GM23338 (cell line): ENCODE data around the gene FAM228B. TPM values are rescaled to one million over a fixed set of nuclear protein-coding genes. Genes with fewer than 3 reads are reported as not detected.

Source experiments
- ATAC-seq: fragments of 200-7000 bp; cut with Tn5 transposase; 3 replicates; pipeline ENCODE4 v1.9.1; 2020
- DNase-seq: peaks from one replicate; pipeline ENCODE4 v3.0.0-alpha.2; 2015; ENCODE audit warnings: low spot score
- H2AFZ ChIP-seq: fragments of 200-600 bp; sonication (generic); 2 replicates; pipeline ENCODE4 v1.8.0; 2016; ENCODE audit warnings: antibody characterized with exemption, mild to moderate bottlenecking, moderate library complexity
- H3F3A ChIP-seq: fragments of 200-600 bp; sonication (generic); replicated peaks from 2 replicates; pipeline ENCODE4 v1.8.0; 2017; ENCODE audit warnings: antibody characterized with exemption, mixed run types, low read depth
- H3K27ac ChIP-seq: fragments of 200-600 bp; sonication (generic); 2 replicates; pipeline ENCODE4 v1.6.1; 2016; ENCODE audit warnings: low read depth
- H3K27me3 ChIP-seq: fragments of 200-600 bp; sonication (generic); 2 replicates; pipeline ENCODE4 v1.8.0; 2016; ENCODE audit warnings: mild to moderate bottlenecking, mixed run types, moderate library complexity; ENCODE audit not compliant: insufficient read depth
- H3K36me3 ChIP-seq: fragments of 200-600 bp; sonication (generic); 2 replicates; pipeline ENCODE4 v1.8.0; 2016; ENCODE audit warnings: mild to moderate bottlenecking; ENCODE audit not compliant: insufficient read depth
- H3K4me1 ChIP-seq: fragments of 200-600 bp; sonication (generic); 2 replicates; pipeline ENCODE4 v1.8.0; 2016; ENCODE audit warnings: mild to moderate bottlenecking, moderate library complexity; ENCODE audit not compliant: insufficient read depth
- H3K4me2 ChIP-seq: fragments of 200-600 bp; sonication (generic); 2 replicates; pipeline ENCODE4 v1.7.1; 2017; ENCODE audit warnings: mixed run types
- H3K4me3 ChIP-seq: fragments of 200-600 bp; sonication (generic); 2 replicates; pipeline ENCODE4 v1.6.1; 2016; ENCODE audit warnings: mixed run types
- H3K79me2 ChIP-seq: fragments of 200-600 bp; sonication (generic); replicated peaks from 2 replicates; pipeline ENCODE4 v1.8.0; 2017; ENCODE audit warnings: mild to moderate bottlenecking; ENCODE audit not compliant: insufficient read depth
- H3K9me2 ChIP-seq: fragments of 200-600 bp; sonication (generic); 2 replicates; pipeline ENCODE4 v1.8.0; 2017; ENCODE audit not compliant: insufficient read depth
- H4K20me1 ChIP-seq: fragments of 200-600 bp; sonication (generic); replicated peaks from 2 replicates; pipeline ENCODE4 v1.8.0; 2017; ENCODE audit warnings: mild to moderate bottlenecking; ENCODE audit not compliant: insufficient read depth
- H3K27ac Mint-ChIP-seq: 2 replicates; pipeline ENCODE4 v1.8.0; 2020; ENCODE audit warnings: inconsistent platforms, mild to moderate bottlenecking, moderate library complexity, mixed read lengths
- H3K27me3 Mint-ChIP-seq: 3 replicates; pipeline ENCODE4 v1.8.0; 2022; ENCODE audit warnings: low read depth, mild to moderate bottlenecking, moderate library complexity, mixed read lengths, inconsistent platforms; ENCODE audit not compliant: insufficient read depth, poor library complexity
- H3K36me3 Mint-ChIP-seq: 3 replicates; pipeline ENCODE4 v1.8.0; 2021; ENCODE audit warnings: low read depth, mild to moderate bottlenecking, inconsistent platforms, moderate library complexity, mixed read lengths
- H3K4me1 Mint-ChIP-seq: 3 replicates; pipeline ENCODE4 v1.8.0; 2020; ENCODE audit warnings: mild to moderate bottlenecking, inconsistent platforms, mixed read lengths
- H3K4me3 Mint-ChIP-seq: 3 replicates; pipeline ENCODE4 v1.8.0; 2021; ENCODE audit warnings: moderate library complexity, mild to moderate bottlenecking, inconsistent platforms, mixed read lengths
- H3K9me3 Mint-ChIP-seq: 3 replicates; pipeline ENCODE4 v1.8.0; 2020; ENCODE audit warnings: moderate library complexity, mild to moderate bottlenecking, inconsistent platforms, mixed read lengths
- polyA plus RNA-seq: library from polyadenylated mRNA; unstranded; fragments of >200 nt; fragmentation: Nextera tagmentation; extraction: Ambion mirVana; gene quantifications from 2 replicates; pipeline ENCODE4 v1.2.1, GENCODE V29; 2016
- total RNA-seq: library from RNA; depleted of rRNA; stranded (reverse); fragments of >200 nt; shearing (Covaris generic); gene quantifications from 2 replicates; pipeline ENCODE4 v1.2.3, GENCODE V29; 2014
- TF ChIP-seq, protein P1 (sequence below): IDR thresholded peaks from one replicate; pipeline ENCODE4 v1.6.1; 2018; ENCODE audit warnings: antibody characterized with exemption; ENCODE audit not compliant: unreplicated experiment
- TF ChIP-seq, protein P2 (sequence below): fragments of 250-450 bp; sonication (Bioruptor Pico); IDR thresholded peaks from 2 replicates; pipeline ENCODE4 v1.5.0; 2020; ENCODE audit warnings: mild to moderate bottlenecking, moderate library complexity
- TF ChIP-seq, protein P3 (sequence below), 2 experiments: fragments of 200-600 bp in 1 of 2; sonication (generic) in 1 of 2; conservative IDR thresholded peaks; 2 replicates each; pipeline versions ENCODE4 v1.5.1 to v1.6.1; 2016 to 2017; ENCODE audit warnings: antibody characterized with exemption in 2 of 2, low read depth in 2 of 2, mild to moderate bottlenecking in 2 of 2, moderate library complexity in 1 of 2

The FAM228B gene
- total and polyA plus RNA-seq, 2 experiments from 2014 or later = 3.4 to 7.9 TPM

DNA sequence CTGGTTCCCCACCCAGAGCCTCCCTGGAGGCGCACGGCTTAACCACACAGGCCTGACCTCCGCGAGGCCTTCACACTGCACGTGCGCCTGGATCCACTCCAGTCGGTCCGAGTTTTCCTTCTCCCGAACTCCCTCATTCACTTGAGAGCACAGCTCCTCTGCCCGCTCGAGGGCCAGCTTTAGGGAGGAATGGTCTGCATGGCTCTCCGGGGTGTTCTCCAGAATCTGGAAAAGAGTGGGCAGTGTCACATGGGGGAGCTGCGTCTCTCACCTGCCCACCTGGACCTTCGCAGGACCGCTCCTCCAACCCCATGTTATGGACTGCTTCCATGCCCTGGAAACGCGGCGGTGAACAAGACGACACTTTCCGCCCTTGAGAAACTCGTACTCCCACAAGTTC, 87.5 kb downstream of the FAM228B start:
- Histone ChIP-seq H3K4me1 (no peaks in the 10 kb centered on the region), H3K27me3 (no peaks in the 10 kb centered on the region), H4K20me1 (no peaks in the 10 kb centered on the region), H3K4me3 (no peak overlapping the region), H3K36me3 (no peaks in the 10 kb centered on the region), H2AFZ (no peak overlapping the region), H3F3A (no peaks in the 10 kb centered on the region), H3K27ac (no peak overlapping the region), H3K9me2 (no peaks in the 10 kb centered on the region), H3K4me2 (no peak overlapping the region), H3K79me2 (no peaks in the 10 kb centered on the region)
- peaks cover 6% of the 10 kb centered on the region for H3K27me3 Mint-ChIP-seq
- no peak for DNase-seq
- H3K9me3 Mint-ChIP-seq = no peaks in the 10 kb centered on the region
- H3K27ac Mint-ChIP-seq = no peak overlapping the region
- TF ChIP-seq, protein P1, sequence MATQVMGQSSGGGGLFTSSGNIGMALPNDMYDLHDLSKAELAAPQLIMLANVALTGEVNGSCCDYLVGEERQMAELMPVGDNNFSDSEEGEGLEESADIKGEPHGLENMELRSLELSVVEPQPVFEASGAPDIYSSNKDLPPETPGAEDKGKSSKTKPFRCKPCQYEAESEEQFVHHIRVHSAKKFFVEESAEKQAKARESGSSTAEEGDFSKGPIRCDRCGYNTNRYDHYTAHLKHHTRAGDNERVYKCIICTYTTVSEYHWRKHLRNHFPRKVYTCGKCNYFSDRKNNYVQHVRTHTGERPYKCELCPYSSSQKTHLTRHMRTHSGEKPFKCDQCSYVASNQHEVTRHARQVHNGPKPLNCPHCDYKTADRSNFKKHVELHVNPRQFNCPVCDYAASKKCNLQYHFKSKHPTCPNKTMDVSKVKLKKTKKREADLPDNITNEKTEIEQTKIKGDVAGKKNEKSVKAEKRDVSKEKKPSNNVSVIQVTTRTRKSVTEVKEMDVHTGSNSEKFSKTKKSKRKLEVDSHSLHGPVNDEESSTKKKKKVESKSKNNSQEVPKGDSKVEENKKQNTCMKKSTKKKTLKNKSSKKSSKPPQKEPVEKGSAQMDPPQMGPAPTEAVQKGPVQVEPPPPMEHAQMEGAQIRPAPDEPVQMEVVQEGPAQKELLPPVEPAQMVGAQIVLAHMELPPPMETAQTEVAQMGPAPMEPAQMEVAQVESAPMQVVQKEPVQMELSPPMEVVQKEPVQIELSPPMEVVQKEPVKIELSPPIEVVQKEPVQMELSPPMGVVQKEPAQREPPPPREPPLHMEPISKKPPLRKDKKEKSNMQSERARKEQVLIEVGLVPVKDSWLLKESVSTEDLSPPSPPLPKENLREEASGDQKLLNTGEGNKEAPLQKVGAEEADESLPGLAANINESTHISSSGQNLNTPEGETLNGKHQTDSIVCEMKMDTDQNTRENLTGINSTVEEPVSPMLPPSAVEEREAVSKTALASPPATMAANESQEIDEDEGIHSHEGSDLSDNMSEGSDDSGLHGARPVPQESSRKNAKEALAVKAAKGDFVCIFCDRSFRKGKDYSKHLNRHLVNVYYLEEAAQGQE = no peak
- TF ChIP-seq, protein P2, sequence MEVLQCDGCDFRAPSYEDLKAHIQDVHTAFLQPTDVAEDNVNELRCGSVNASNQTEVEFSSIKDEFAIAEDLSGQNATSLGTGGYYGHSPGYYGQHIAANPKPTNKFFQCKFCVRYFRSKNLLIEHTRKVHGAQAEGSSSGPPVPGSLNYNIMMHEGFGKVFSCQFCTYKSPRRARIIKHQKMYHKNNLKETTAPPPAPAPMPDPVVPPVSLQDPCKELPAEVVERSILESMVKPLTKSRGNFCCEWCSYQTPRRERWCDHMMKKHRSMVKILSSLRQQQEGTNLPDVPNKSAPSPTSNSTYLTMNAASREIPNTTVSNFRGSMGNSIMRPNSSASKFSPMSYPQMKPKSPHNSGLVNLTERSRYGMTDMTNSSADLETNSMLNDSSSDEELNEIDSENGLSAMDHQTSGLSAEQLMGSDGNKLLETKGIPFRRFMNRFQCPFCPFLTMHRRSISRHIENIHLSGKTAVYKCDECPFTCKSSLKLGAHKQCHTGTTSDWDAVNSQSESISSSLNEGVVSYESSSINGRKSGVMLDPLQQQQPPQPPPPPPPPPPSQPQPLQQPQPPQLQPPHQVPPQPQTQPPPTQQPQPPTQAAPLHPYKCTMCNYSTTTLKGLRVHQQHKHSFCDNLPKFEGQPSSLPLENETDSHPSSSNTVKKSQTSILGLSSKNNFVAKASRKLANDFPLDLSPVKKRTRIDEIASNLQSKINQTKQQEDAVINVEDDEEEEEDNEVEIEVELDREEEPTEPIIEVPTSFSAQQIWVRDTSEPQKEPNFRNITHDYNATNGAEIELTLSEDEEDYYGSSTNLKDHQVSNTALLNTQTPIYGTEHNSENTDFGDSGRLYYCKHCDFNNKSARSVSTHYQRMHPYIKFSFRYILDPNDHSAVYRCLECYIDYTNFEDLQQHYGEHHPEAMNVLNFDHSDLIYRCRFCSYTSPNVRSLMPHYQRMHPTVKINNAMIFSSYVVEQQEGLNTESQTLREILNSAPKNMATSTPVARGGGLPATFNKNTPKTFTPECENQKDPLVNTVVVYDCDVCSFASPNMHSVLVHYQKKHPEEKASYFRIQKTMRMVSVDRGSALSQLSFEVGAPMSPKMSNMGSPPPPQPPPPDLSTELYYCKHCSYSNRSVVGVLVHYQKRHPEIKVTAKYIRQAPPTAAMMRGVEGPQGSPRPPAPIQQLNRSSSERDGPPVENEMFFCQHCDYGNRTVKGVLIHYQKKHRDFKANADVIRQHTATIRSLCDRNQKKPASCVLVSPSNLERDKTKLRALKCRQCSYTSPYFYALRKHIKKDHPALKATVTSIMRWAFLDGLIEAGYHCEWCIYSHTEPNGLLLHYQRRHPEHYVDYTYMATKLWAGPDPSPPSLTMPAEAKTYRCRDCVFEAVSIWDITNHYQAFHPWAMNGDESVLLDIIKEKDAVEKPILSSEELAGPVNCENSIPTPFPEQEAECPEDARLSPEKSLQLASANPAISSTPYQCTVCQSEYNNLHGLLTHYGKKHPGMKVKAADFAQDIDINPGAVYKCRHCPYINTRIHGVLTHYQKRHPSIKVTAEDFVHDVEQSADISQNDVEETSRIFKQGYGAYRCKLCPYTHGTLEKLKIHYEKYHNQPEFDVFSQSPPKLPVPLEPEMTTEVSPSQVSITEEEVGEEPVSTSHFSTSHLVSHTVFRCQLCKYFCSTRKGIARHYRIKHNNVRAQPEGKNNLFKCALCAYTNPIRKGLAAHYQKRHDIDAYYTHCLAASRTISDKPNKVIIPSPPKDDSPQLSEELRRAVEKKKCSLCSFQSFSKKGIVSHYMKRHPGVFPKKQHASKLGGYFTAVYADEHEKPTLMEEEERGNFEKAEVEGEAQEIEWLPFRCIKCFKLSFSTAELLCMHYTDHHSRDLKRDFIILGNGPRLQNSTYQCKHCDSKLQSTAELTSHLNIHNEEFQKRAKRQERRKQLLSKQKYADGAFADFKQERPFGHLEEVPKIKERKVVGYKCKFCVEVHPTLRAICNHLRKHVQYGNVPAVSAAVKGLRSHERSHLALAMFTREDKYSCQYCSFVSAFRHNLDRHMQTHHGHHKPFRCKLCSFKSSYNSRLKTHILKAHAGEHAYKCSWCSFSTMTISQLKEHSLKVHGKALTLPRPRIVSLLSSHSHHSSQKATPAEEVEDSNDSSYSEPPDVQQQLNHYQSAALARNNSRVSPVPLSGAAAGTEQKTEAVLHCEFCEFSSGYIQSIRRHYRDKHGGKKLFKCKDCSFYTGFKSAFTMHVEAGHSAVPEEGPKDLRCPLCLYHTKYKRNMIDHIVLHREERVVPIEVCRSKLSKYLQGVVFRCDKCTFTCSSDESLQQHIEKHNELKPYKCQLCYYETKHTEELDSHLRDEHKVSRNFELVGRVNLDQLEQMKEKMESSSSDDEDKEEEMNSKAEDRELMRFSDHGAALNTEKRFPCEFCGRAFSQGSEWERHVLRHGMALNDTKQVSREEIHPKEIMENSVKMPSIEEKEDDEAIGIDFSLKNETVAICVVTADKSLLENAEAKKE (CRISPR knock-in tag) = no peak
- TF ChIP-seq, protein P3, sequence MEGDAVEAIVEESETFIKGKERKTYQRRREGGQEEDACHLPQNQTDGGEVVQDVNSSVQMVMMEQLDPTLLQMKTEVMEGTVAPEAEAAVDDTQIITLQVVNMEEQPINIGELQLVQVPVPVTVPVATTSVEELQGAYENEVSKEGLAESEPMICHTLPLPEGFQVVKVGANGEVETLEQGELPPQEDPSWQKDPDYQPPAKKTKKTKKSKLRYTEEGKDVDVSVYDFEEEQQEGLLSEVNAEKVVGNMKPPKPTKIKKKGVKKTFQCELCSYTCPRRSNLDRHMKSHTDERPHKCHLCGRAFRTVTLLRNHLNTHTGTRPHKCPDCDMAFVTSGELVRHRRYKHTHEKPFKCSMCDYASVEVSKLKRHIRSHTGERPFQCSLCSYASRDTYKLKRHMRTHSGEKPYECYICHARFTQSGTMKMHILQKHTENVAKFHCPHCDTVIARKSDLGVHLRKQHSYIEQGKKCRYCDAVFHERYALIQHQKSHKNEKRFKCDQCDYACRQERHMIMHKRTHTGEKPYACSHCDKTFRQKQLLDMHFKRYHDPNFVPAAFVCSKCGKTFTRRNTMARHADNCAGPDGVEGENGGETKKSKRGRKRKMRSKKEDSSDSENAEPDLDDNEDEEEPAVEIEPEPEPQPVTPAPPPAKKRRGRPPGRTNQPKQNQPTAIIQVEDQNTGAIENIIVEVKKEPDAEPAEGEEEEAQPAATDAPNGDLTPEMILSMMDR (conservative IDR thresholded peaks at IDR 0.05; ENCODE audit: low read depth in 2 of 2) = no peak
- no peak overlapping the region for H3K4me3 Mint-ChIP-seq
- peaks cover 7% of the 10 kb centered on the region for H3K4me1 Mint-ChIP-seq
- no peaks in the 10 kb centered on the region; the same call in 2 of the 3 replicates for H3K36me3 Mint-ChIP-seq
- ATAC-seq = no peak
